ENCODE measurements around the gene ZSCAN12.
"Not testable (repeated sequence)": the region's sequence is repeated elsewhere in the genome, so short reads cannot be mapped to it uniquely, and the experiment has no call there.

ZSCAN12 gene

DNA sequence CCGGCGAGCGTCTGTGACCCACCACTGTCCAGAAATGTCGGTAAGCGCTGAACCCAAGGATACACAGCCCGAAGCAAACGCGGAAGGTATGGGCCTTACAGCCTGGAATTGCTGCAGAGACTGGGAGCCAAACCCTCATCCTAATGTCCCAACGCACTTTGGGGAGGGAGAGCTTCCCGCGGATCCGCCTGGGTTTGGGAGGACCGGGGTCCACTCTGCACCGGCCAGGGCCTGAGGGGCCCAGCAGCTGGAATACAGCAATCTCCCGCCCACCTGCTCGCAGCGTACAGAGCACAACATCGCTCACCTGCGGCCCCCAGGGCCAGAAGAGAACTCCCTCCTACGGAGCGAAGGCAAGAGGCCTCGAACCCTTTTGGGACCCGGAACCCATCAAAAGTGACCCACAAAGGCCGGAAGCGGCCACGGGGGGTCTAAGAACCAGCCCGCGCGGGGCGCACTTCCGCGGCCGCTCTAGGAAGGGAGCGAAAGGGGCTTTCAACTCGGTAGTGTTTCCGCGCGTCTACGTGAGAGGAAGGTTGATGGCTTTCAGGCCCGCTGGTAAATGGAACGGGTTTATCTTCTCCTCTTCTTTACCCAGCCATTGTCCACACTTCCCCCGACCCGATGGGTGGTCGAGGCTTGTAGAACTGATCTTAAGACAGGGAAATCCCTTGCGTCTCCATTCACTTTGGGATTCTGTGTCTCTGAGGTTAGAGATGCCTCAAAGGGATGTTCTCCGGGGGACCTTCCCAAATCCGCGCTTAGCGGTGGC lies at the start of gene ZSCAN12:
Gene ZSCAN12 (minus strand): TSS at position 398 of the 772 bp plus-strand sequence. CDS start 1,342 bp downstream, outside the sequence.
- DNase-seq: peak; percentile 92

- DNase-seq: no peak
Measured at GRCh38 chr6:28449056-28449455, 49.5 kb upstream of the ZSCAN12 start.

- not testable (repeated sequence) for DNase-seq
Measured at GRCh38 chr6:28447512-28447906, 48.0 kb upstream of the ZSCAN12 start.

GRCh38 chr6:28446818-28447511 lies 47.4 kb upstream of the ZSCAN12 start:
- peak; percentile 68 for DNase-seq

- not testable (repeated sequence) for DNase-seq
Measured at GRCh38 chr6:28444759-28445158, 45.2 kb upstream of the ZSCAN12 start.

DNA sequence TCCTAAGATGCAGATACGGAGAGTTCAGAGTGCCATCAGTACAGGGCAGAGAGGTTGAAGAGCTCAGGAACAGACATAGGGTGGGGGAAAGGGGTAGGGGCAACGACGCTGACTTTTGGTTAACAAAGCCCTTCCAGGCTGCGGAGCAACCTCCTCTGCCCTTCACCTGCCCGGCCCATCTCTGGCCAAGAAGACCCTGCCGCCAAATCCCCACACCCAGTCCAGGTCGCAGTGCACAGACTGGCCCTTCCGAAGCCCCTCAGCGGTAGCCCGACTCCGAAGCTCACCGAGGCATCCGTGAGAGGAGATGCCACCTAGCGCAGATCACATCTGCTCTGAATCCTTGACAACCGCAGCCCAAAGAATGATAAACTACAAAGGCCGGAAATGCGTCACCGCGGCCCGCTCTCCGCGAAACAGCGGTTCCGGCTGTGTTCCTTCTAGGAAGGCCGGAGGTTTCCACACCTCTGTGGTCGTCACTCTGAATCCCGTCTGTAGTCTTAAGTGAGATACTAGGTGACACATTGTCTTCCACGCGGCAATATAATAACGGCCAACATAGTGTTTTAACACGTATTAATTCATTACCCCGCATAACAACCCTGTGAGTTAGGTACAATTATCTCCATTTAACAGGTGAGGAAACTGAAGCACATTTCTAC lies 43.7 kb upstream of the ZSCAN12 start, which contains the start of gene ZSCAN23:
Gene ZSCAN23 (minus strand): TSS at position 380 of the 662 bp plus-strand sequence. CDS start 7,225 bp downstream, outside the sequence.
- DNase-seq: peak; percentile 93

GRCh38 chr6:28442586-28442985 lies 43.0 kb upstream of the ZSCAN12 start:
- no peak for DNase-seq

DNA sequence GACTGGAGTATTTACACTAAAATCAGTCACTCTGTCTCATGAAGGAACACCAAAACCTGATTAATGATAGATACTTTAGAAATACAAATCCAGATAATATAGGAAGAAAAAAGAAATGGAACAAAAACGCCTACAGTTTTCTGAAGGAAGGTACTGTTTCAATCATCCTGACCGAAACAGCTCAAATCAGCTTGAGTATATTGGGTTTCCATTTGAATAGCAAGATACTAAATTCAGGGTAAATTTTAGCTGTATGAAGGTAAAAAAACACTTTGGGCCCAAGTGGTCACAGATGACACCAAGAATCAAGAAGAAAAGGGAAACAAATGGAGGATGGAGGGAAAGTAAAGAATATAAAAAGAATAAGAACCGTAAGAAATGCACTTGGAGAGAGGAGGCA lies 36.9 kb upstream of the ZSCAN12 start:
- DNase-seq: no peak

DNA sequence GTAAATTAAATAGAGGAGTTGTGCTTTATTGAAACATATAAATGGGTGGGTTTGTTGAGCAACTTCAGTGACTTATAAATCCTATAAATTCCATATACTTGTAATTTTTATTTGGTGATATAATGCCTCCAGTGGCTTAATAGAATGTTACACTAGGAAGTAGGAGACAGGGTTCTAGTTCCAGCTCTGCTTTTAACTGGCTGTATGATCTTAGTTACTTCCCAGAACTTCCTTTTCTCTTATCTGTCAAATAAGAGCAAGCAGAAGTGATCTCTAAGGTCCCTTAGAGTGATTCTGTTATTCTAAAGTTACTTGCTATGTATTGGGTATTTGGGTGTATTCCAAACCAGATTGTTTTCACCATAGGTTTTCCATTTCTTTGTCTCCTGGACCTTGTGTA lies 33.6 kb upstream of the ZSCAN12 start:
- no peak for DNase-seq

DNA sequence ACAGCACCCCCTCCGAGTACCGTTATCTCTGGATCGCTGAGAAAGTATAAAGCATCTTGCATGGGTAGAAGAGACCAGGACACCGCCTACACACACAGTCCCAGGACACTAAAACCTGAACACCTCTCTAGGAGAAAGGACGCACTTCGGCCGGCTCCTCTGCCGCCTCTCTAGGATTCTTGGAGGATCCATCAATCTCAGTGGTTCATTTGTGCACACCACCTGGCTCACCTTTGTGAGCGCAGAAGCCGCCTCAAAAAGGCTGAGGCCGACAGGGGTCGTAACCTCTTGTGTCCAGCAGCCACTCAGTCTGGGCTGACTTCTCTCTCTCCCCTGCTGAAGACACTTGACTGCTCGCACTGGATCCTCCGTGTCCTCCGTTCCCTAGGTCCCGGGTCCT lies 30.2 kb upstream of the ZSCAN12 start:
- no peak for DNase-seq

GRCh38 chr6:28425944-28426541 lies 26.5 kb upstream of the ZSCAN12 start:
- DNase-seq: no peak

GRCh38 chr6:28424163-28424562 lies 24.6 kb upstream of the ZSCAN12 start:
- no peak for DNase-seq

DNA sequence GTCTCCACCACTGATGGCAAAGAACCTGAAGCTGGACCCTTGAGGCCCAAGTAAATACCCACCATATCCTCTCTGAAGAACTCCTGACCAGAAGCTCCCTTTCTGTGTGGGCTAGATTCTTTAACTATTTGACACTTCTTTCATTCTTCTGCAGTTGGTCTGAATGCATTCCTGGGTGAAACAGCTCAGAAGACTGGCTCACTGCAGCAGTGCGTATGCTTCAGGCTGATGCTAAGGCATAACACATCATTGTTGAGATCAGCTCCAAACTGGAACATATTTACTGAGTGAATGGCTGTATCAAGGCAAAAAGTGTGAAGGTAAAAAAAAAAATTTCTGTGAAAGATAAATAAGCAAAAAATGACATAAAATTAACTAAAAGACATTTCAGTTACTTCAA lies 24.0 kb upstream of the ZSCAN12 start:
- DNase-seq: no peak

DNA sequence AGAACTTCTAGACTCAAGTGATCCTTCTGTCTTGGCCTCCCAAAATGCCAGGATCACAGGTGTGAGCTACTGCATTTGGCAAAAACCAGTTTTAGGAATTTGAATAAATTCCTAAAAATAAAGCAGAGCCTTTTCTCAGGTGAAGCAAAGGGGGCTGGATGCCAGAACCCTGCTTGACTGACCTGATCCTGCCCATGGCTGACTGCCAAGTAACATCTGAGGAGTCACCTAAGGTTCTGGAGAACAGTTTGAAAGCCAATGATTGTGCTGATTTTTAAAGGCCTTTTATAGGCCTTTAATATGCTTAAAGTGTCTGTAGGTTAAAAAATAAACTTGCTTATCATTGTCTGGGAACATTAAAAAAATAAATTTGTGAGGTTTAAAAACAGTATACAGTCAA lies 14.1 kb upstream of the ZSCAN12 start:
- DNase-seq: no peak

GRCh38 chr6:28410767-28411166 lies 11.2 kb upstream of the ZSCAN12 start:
- no peak for DNase-seq

DNA sequence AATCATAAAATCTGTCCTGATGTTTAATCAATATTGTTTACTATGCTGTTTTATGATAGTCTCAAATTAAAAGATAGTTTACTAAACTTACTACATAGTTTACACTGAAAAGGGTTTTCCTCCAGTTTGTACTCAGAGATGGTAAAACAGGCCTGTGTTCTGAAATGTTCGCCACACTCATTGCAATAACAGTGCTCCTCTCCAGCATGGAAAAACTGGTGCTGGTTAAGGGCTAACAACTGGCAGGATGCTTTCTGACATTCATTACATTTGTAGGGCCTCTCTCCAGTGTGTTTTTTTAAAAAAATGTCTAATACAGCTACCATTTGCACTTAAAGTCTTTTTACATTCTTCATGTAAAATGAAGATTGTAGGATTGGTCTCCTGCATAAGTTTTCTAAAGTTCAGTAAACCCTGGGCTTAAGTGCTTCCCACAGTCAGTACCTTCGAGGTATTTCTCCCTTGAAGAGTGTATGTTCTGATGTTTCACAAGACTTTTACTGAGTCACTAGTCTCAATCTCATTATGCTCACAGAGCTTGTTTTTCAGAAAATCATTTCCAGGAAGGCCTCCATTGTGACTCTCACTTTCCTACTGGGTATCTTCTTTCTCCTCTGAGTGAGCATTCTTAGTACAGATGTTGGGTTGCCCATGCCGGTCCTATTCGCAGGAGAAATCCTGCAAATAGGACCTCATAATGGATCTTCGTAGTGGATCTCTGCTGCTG lies 8.7 kb upstream of the ZSCAN12 start:
- no peak for DNase-seq

DNA sequence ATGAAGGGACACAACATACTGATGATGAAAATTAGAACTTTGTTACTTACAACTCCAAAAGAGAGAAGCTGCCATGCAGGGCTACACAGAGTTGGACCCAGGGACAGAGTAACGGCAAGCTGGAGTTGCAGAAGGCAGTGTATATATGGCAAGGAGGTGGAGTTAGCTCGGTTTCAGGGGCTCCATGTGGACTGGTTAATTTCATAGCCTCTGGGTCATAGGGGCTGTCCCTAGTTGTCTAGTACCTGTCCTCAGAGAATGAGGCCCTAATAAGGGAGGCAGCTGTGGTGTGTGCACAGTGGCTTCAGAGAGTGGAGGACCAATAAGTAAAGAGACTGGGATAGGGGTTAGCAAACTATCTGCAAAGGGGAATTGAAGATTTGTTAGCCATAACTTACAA lies 7.9 kb upstream of the ZSCAN12 start:
- no peak for DNase-seq

DNA sequence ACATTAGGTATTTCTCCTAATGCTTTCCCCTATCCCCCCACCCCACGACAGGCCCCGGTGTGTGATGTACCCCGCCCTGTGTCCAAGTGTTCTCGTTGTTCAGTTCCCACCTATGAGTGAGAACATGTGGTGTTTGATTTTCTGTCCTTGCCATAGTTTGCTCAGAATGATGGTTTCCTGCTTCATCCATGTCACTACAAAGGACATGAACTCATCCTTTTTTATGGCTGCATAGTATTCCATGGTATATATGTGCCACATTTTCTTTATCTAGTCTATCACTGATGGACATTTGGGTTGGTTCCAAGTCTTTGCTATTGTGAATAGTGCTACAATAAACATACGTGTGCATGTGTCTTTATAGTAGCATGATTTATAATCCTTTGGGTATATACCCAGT lies 4.4 kb upstream of the ZSCAN12 start:
- not testable (repeated sequence) for DNase-seq

DNA sequence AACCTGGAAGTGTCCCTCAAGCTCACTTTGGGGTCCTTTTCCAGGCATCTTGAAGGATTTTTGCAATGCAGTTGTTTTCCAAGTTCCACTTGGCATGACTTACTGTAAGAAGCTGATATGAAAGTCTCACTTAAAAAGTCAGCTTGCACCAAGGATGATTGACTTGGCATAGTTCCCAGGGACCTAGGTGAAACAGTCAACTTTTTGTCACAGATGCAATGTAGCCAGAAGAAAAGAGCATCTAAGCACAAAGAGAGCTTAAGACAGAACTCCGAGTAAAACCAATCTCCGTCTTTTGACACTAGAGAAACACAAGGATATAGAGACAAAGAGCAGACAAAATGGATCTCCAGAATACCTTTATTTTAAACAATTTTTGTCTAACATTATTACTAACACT lies 2.6 kb upstream of the ZSCAN12 start:
- no peak for DNase-seq

DNA sequence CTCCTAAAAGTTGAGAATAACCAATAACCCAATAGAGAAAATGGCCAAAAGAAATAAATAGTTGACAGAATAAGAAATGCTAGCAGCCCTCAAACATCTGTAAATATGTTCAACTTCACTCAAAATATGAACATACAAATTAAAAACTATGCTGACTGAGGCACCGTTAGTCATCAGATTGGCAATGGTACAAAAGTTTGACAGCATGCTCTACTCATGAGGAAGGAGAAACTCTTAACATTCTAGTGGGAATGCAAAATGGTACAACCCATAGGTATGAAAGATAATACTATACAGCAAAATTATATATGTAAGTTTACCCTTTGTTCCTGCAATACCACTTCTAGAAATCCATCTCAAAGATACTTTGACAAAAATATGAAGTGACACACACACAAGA lies 1.6 kb upstream of the ZSCAN12 start:
- no peak for DNase-seq

DNA sequence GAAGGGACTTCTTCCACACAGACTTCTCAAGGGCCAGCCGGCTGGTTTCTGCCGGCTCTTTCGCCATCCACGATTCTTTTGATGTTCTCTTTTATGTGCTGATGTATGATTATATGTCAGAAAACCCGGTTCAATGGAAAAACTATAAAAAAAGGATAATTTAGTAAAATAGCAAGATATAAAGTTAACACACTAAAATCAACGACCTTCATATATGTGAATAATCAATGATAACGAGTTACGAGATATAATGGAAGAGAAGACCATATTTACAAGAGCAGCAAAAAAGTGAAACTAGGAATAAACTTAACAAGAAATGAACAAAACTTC lies 540 bp upstream of the ZSCAN12 start:
- DNase-seq: no peak

GRCh38 chr6:28395918-28396317 lies 3.6 kb downstream of the ZSCAN12 start:
- no peak for DNase-seq

All from islet precursor cell (in vitro differentiated cells).